ENCODE data around the gene CEBPB. TPM values are rescaled to one million over a fixed set of nuclear protein-coding genes. Genes with fewer than 3 reads are reported as not detected.

CEBPB gene
- total RNA-seq, 1 donor from 2014 or later: 11.3 TPM

- Mint-ChIP-seq H3K36me3 (ENCODE audit: unreplicated experiment) (peaks cover 6% of the 10 kb centered on the region), H3K27me3 (ENCODE audit: unreplicated experiment) (peaks cover 6% of the 10 kb centered on the region), H3K9me3 (ENCODE audit: unreplicated experiment) (no peaks in the 10 kb centered on the region), H3K27ac (ENCODE audit: unreplicated experiment) (no peak overlapping the region), H3K4me3 (ENCODE audit: unreplicated experiment) (no peak overlapping the region), H3K4me1 (ENCODE audit: low read depth, unreplicated experiment) (peaks cover 12% of the 10 kb centered on the region)
- no peak for DNase-seq
- TF ChIP-seq CTCF (IDR thresholded peaks at IDR 0.05; ENCODE audit: partially characterized antibody, unreplicated experiment): no peak
These were observed 46.3 kb upstream of the CEBPB start for GRCh38 chr20:50144362-50144761.

GRCh38 chr20:50145566-50145965 lies 45.1 kb upstream of the CEBPB start:
- Mint-ChIP-seq H3K4me1 (ENCODE audit: low read depth, unreplicated experiment) (peaks cover 6% of the 10 kb centered on the region), H3K4me3 (ENCODE audit: unreplicated experiment) (no peak overlapping the region), H3K9me3 (ENCODE audit: unreplicated experiment) (peaks cover 1% of the 10 kb centered on the region), H3K36me3 (ENCODE audit: unreplicated experiment) (peaks cover 6% of the 10 kb centered on the region), H3K27me3 (ENCODE audit: unreplicated experiment) (peaks cover 10% of the 10 kb centered on the region), H3K27ac (ENCODE audit: unreplicated experiment) (no peak overlapping the region)
- no peak for DNase-seq
- TF ChIP-seq CTCF (IDR thresholded peaks at IDR 0.05; ENCODE audit: partially characterized antibody, unreplicated experiment): no peak

- DNase-seq: no peak
- TF ChIP-seq CTCF (IDR thresholded peaks at IDR 0.05; ENCODE audit: partially characterized antibody, unreplicated experiment): no peak
- Mint-ChIP-seq H3K27me3 (ENCODE audit: unreplicated experiment) (peaks cover 15% of the 10 kb centered on the region), H3K4me3 (ENCODE audit: unreplicated experiment) (no peak overlapping the region), H3K27ac (ENCODE audit: unreplicated experiment) (no peak overlapping the region), H3K9me3 (ENCODE audit: unreplicated experiment) (peaks cover 1% of the 10 kb centered on the region), H3K36me3 (ENCODE audit: unreplicated experiment) (peaks cover 6% of the 10 kb centered on the region), H3K4me1 (ENCODE audit: low read depth, unreplicated experiment) (peaks cover 8% of the 10 kb centered on the region)
These were observed 44.4 kb upstream of the CEBPB start for GRCh38 chr20:50146214-50146613.

GRCh38 chr20:50146732-50147662 lies 43.6 kb upstream of the CEBPB start:
- Mint-ChIP-seq H3K36me3 (ENCODE audit: unreplicated experiment) (peaks cover 6% of the 10 kb centered on the region), H3K27ac (ENCODE audit: unreplicated experiment) (no peak overlapping the region), H3K4me1 (ENCODE audit: low read depth, unreplicated experiment) (peaks cover 13% of the 10 kb centered on the region), H3K4me3 (ENCODE audit: unreplicated experiment) (no peak overlapping the region), H3K9me3 (ENCODE audit: unreplicated experiment) (peaks cover 1% of the 10 kb centered on the region), H3K27me3 (ENCODE audit: unreplicated experiment) (peaks cover 16% of the 10 kb centered on the region)
- no peak for TF ChIP-seq CTCF (IDR thresholded peaks at IDR 0.05; ENCODE audit: partially characterized antibody, unreplicated experiment)
- DNase-seq: no peak
